ENCODE data around the gene TRIM17. TPM values are rescaled to one million over a fixed set of nuclear protein-coding genes. Genes with fewer than 3 reads are reported as not detected.

Gene TRIM17
- polyA plus RNA-seq, 1 of the 3 experiments (the other 2 are of a cell fraction), result 1.6 TPM

GRCh38 chr1:228414511-228415211 is 2.0 kb downstream of the TRIM17 start:
- H4K20me1 ChIP-seq (ENCODE audit: insufficient read depth), result no peaks in the 10 kb centered on the region
- no peak overlapping the region for H3K4me3 ChIP-seq (ENCODE audit: low read depth in 2 of 2, low read length in 1 of 2)
- H3K9me3 ChIP-seq, result no peaks in the 10 kb centered on the region
- ChIA-PET POLR2A (no interaction called here), CTCF (interaction anchor here (0.6 to 1.0 kb wide), 5 partner anchors 8 to 74 kb away, joined by 3 to 5 read pairs (median 3); partner anchors contain the start of gene TRIM11)
- H3K79me2 ChIP-seq (ENCODE audit: insufficient read depth), result no peaks in the 10 kb centered on the region
- H3K9me2 ChIP-seq, result no peaks in the 10 kb centered on the region
- no peak for TF ChIP-seq TAF1 (IDR thresholded peaks at IDR 0.05; ENCODE audit: borderline replicate concordance, low read depth, low read length)
- TF ChIP-seq TEAD4 (IDR thresholded peaks at IDR 0.05; ENCODE audit: borderline replicate concordance, insufficient read depth), result no peak
- TF ChIP-seq, protein P1, sequence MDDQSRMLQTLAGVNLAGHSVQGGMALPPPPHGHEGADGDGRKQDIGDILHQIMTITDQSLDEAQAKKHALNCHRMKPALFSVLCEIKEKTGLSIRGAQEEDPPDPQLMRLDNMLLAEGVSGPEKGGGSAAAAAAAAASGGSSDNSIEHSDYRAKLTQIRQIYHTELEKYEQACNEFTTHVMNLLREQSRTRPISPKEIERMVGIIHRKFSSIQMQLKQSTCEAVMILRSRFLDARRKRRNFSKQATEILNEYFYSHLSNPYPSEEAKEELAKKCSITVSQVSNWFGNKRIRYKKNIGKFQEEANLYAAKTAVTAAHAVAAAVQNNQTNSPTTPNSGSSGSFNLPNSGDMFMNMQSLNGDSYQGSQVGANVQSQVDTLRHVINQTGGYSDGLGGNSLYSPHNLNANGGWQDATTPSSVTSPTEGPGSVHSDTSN (IDR thresholded peaks at IDR 0.05), result no peak
- TF ChIP-seq EP300 (IDR thresholded peaks at IDR 0.05; ENCODE audit: borderline replicate concordance in 1 of 2, low read depth in 1 of 2, low read length in 1 of 2), result no peak
- no peak for TF ChIP-seq MXI1 (IDR thresholded peaks at IDR 0.05; ENCODE audit: low read depth, low read length)
- TF ChIP-seq, protein P2, sequence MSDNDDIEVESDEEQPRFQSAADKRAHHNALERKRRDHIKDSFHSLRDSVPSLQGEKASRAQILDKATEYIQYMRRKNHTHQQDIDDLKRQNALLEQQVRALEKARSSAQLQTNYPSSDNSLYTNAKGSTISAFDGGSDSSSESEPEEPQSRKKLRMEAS (IDR thresholded peaks at IDR 0.05; ENCODE audit: low read depth), result no peak
- TF ChIP-seq NRF1 (IDR thresholded peaks at IDR 0.05; ENCODE audit: low read depth, low read length), result no peak
- no peak for TF ChIP-seq RCOR1 (IDR thresholded peaks at IDR 0.05; ENCODE audit: low read length)
- TF ChIP-seq ELF1 (IDR thresholded peaks at IDR 0.05), result no peak
- no peak for TF ChIP-seq FOSL2 (IDR thresholded peaks at IDR 0.05; ENCODE audit: borderline replicate concordance, low read depth)
- TF ChIP-seq CTCF (IDR thresholded peaks at IDR 0.05), result no peak
- no peak for TF ChIP-seq EZH2phosphoT487 (IDR thresholded peaks at IDR 0.05; ENCODE audit: borderline replicate concordance, low read depth)
- no peak for TF ChIP-seq FOXM1 (IDR thresholded peaks at IDR 0.05; ENCODE audit: low read depth)
- TF ChIP-seq, protein P3, sequence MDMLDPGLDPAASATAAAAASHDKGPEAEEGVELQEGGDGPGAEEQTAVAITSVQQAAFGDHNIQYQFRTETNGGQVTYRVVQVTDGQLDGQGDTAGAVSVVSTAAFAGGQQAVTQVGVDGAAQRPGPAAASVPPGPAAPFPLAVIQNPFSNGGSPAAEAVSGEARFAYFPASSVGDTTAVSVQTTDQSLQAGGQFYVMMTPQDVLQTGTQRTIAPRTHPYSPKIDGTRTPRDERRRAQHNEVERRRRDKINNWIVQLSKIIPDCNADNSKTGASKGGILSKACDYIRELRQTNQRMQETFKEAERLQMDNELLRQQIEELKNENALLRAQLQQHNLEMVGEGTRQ (IDR thresholded peaks at IDR 0.05; ENCODE audit: borderline replicate concordance, low read depth, low read length), result no peak
- TF ChIP-seq, protein P4, sequence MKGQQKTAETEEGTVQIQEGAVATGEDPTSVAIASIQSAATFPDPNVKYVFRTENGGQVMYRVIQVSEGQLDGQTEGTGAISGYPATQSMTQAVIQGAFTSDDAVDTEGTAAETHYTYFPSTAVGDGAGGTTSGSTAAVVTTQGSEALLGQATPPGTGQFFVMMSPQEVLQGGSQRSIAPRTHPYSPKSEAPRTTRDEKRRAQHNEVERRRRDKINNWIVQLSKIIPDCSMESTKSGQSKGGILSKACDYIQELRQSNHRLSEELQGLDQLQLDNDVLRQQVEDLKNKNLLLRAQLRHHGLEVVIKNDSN (IDR thresholded peaks at IDR 0.05; ENCODE audit: borderline replicate concordance, low read depth), result no peak
- no peak for TF ChIP-seq SMC3 (IDR thresholded peaks at IDR 0.05; ENCODE audit: low read depth, low read length)
- TF ChIP-seq, protein P5, sequence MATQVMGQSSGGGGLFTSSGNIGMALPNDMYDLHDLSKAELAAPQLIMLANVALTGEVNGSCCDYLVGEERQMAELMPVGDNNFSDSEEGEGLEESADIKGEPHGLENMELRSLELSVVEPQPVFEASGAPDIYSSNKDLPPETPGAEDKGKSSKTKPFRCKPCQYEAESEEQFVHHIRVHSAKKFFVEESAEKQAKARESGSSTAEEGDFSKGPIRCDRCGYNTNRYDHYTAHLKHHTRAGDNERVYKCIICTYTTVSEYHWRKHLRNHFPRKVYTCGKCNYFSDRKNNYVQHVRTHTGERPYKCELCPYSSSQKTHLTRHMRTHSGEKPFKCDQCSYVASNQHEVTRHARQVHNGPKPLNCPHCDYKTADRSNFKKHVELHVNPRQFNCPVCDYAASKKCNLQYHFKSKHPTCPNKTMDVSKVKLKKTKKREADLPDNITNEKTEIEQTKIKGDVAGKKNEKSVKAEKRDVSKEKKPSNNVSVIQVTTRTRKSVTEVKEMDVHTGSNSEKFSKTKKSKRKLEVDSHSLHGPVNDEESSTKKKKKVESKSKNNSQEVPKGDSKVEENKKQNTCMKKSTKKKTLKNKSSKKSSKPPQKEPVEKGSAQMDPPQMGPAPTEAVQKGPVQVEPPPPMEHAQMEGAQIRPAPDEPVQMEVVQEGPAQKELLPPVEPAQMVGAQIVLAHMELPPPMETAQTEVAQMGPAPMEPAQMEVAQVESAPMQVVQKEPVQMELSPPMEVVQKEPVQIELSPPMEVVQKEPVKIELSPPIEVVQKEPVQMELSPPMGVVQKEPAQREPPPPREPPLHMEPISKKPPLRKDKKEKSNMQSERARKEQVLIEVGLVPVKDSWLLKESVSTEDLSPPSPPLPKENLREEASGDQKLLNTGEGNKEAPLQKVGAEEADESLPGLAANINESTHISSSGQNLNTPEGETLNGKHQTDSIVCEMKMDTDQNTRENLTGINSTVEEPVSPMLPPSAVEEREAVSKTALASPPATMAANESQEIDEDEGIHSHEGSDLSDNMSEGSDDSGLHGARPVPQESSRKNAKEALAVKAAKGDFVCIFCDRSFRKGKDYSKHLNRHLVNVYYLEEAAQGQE (IDR thresholded peaks at IDR 0.05; ENCODE audit: low read depth, low read length), result no peak
- TF ChIP-seq RAD21 (IDR thresholded peaks at IDR 0.05; ENCODE audit: low read length), result no peak
- TF ChIP-seq GABPA (IDR thresholded peaks at IDR 0.05; ENCODE audit: low read depth), result no peak
- H3F3A ChIP-seq (replicated peaks; ENCODE audit: insufficient read depth), result no peaks in the 10 kb centered on the region
- no peak overlapping the region for H3K27ac ChIP-seq (ENCODE audit: low read depth in 2 of 2, low read length in 1 of 2)
- H3K36me3 ChIP-seq (replicated peaks in 1 of 2; ENCODE audit: control insufficient read depth in 1 of 2, insufficient read depth in 2 of 2, low read length in 1 of 2), result peaks cover 0 to 3% of the 10 kb centered on the region in 2 experiments
- H3K9ac ChIP-seq, result no peak overlapping the region
- 92% methylated on average over 22 of the region's 25 CpGs for whole genome bisulfite sequencing (ENCODE audit: low lambda C conversion rate)
- peaks cover 0 to 11% of the 10 kb centered on the region in 2 experiments; a peak in 2 of 4 replicates for H3K4me1 ChIP-seq (ENCODE audit: control insufficient read depth in 1 of 2, insufficient read depth in 2 of 2, low read depth in 1 of 2, low read length in 1 of 2)
- H2AFZ ChIP-seq (ENCODE audit: low read depth), result no peak overlapping the region
- H3K27me3 ChIP-seq (ENCODE audit: insufficient read depth), result no peaks in the 10 kb centered on the region
- H3K4me2 ChIP-seq, result no peak overlapping the region
- DNase-seq, result no peak
